ENCODE data around the gene DCC.

DCC gene

GRCh38 chr18:52869942-52870907, 530.2 kb downstream of the DCC start:
- DNase-seq (ENCODE audit: low spot score) (no peak), ATAC-seq (ENCODE audit: low read depth) (no peak)
- Histone ChIP-seq H3K27me3 (ENCODE audit: insufficient read depth, poor library complexity, severe bottlenecking) (peaks cover 3% of the 10 kb centered on the region), H3K9me3 (ENCODE audit: severe bottlenecking) (no peaks in the 10 kb centered on the region), H3K36me3 (ENCODE audit: low read depth) (no peaks in the 10 kb centered on the region), H3K27ac (ENCODE audit: poor library complexity, severe bottlenecking) (no peak overlapping the region), H3K4me3 (ENCODE audit: severe bottlenecking) (no peak overlapping the region), H3K4me1 (ENCODE audit: insufficient read depth, poor library complexity, severe bottlenecking) (no peaks in the 10 kb centered on the region)
- TF ChIP-seq CTCF (IDR thresholded peaks at IDR 0.05; ENCODE audit: poor library complexity, severe bottlenecking): no peak

DNA sequence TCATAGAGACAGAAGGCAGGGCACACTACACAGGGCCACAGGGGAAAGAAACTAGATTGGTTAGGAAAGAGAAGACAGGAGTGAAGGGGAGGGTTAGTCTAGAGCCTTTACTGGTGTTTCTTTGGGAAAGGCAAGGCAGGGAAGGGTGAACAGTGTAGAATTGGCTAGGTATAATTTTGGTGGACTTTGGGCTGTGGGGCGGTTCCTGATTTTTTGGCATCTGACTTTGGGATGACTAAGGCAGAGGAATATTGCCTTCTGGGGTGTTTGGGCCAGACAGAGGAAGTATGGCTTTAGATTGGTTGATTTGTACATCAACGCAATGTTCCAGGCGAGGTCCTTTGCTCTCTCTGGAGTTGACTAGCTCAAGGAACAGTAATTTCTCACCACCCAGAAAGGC, 534.8 kb downstream of the DCC start:
- Histone ChIP-seq H3K27me3 (ENCODE audit: insufficient read depth, poor library complexity, severe bottlenecking) (peaks cover 3% of the 10 kb centered on the region), H3K36me3 (ENCODE audit: low read depth) (no peaks in the 10 kb centered on the region), H3K27ac (ENCODE audit: poor library complexity, severe bottlenecking) (no peak overlapping the region), H3K9me3 (ENCODE audit: severe bottlenecking) (no peaks in the 10 kb centered on the region), H3K4me3 (ENCODE audit: severe bottlenecking) (no peak overlapping the region), H3K4me1 (ENCODE audit: insufficient read depth, poor library complexity, severe bottlenecking) (no peaks in the 10 kb centered on the region)
- TF ChIP-seq CTCF (IDR thresholded peaks at IDR 0.05; ENCODE audit: poor library complexity, severe bottlenecking): no peak
- ATAC-seq (ENCODE audit: low read depth) (no peak), DNase-seq (ENCODE audit: low spot score) (no peak)

GRCh38 chr18:52875725-52876124, 535.7 kb downstream of the DCC start:
- Histone ChIP-seq H3K27ac (ENCODE audit: poor library complexity, severe bottlenecking) (no peak overlapping the region), H3K36me3 (ENCODE audit: low read depth) (no peaks in the 10 kb centered on the region), H3K4me3 (ENCODE audit: severe bottlenecking) (no peak overlapping the region), H3K4me1 (ENCODE audit: insufficient read depth, poor library complexity, severe bottlenecking) (no peaks in the 10 kb centered on the region), H3K9me3 (ENCODE audit: severe bottlenecking) (no peaks in the 10 kb centered on the region), H3K27me3 (ENCODE audit: insufficient read depth, poor library complexity, severe bottlenecking) (peaks cover 3% of the 10 kb centered on the region)
- no peak for TF ChIP-seq CTCF (IDR thresholded peaks at IDR 0.05; ENCODE audit: poor library complexity, severe bottlenecking)
- ATAC-seq (ENCODE audit: low read depth) (no peak), DNase-seq (ENCODE audit: low spot score) (no peak)

DNA sequence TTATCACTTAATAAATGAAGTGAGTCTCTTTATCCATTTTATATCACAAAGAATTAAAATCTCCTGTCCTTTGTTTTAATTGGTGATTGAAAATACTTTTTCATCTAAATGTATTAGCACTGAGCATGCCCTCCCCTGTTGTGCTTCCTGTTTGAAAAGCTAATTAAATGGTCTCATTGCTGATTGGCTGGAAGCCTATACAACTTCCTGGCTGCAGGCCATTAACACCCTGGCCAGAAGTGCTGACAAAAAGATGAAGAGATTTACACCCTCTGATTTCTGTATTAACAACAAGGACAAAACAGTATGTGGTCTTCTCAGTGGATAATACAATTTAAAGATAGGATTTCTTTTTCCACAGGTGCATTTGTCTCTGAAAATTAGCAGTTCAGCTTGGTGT, 548.0 kb downstream of the DCC start:
- no peak overlapping the region for H3K4me3 ChIP-seq (ENCODE audit: severe bottlenecking)
- no peak for TF ChIP-seq CTCF (IDR thresholded peaks at IDR 0.05; ENCODE audit: poor library complexity, severe bottlenecking)
- H3K4me1 ChIP-seq (ENCODE audit: insufficient read depth, poor library complexity, severe bottlenecking): no peaks in the 10 kb centered on the region
- DNase-seq (ENCODE audit: low spot score) (no peak), ATAC-seq (ENCODE audit: low read depth) (no peak)
- no peaks in the 10 kb centered on the region for H3K27me3 ChIP-seq (ENCODE audit: insufficient read depth, poor library complexity, severe bottlenecking)
- no peaks in the 10 kb centered on the region for H3K9me3 ChIP-seq (ENCODE audit: severe bottlenecking)
- H3K36me3 ChIP-seq (ENCODE audit: low read depth): no peaks in the 10 kb centered on the region
- no peak overlapping the region for H3K27ac ChIP-seq (ENCODE audit: poor library complexity, severe bottlenecking)

- DNase-seq (ENCODE audit: low spot score): no peak
- Histone ChIP-seq H3K27ac (ENCODE audit: poor library complexity, severe bottlenecking) (no peak overlapping the region), H3K9me3 (ENCODE audit: severe bottlenecking) (no peaks in the 10 kb centered on the region), H3K4me3 (ENCODE audit: severe bottlenecking) (no peak overlapping the region), H3K36me3 (ENCODE audit: low read depth) (no peaks in the 10 kb centered on the region), H3K4me1 (ENCODE audit: insufficient read depth, poor library complexity, severe bottlenecking) (no peaks in the 10 kb centered on the region), H3K27me3 (ENCODE audit: insufficient read depth, poor library complexity, severe bottlenecking) (no peaks in the 10 kb centered on the region)
- ATAC-seq (ENCODE audit: low read depth): no peak
- no peak for TF ChIP-seq CTCF (IDR thresholded peaks at IDR 0.05; ENCODE audit: poor library complexity, severe bottlenecking)
Measured at GRCh38 chr18:52894801-52895200, 554.8 kb downstream of the DCC start.
